Omental fat pad (tissue), 4 donors: ENCODE data around the gene CCDC159. TPM values are rescaled to one million over a fixed set of nuclear protein-coding genes. Genes with fewer than 3 reads are reported as not detected.

Experiments
- ATAC-seq: fragments of 150-250 bp; one replicate; pipeline ENCODE4 v1.9.1; 2016; ENCODE audit warnings: mild to moderate bottlenecking, moderate library complexity; ENCODE audit not compliant: low FRiP score
- DNase-seq: peaks from one replicate; pipeline ENCODE4 v3.0.0-alpha.2; 2019; ENCODE audit warnings: low spot score
- total RNA-seq, 4 donors: library from RNA; depleted of rRNA; stranded (reverse); fragments of >200 nt; gene quantifications; one replicate each; pipeline ENCODE4 v1.1.0, GENCODE V29; 2016
- TF ChIP-seq, protein P1 (sequence below), 3 donors: fragments of 450-650 bp; IDR thresholded peaks; one replicate each; pipeline ENCODE4 v1.5.1; 2016 to 2017; ENCODE audit warnings: antibody characterized with exemption in 3 of 3, mild to moderate bottlenecking in 3 of 3, moderate library complexity in 2 of 3

CCDC159 gene
- total RNA-seq, 4 donors from 2014 or later: 12.0 to 22.4 (median 16.6) TPM

GRCh38 chr19:11361771-11362731, 15.7 kb downstream of the CCDC159 start:
- DNase-seq (no peak), ATAC-seq (no peak)
- TF ChIP-seq, protein P1, sequence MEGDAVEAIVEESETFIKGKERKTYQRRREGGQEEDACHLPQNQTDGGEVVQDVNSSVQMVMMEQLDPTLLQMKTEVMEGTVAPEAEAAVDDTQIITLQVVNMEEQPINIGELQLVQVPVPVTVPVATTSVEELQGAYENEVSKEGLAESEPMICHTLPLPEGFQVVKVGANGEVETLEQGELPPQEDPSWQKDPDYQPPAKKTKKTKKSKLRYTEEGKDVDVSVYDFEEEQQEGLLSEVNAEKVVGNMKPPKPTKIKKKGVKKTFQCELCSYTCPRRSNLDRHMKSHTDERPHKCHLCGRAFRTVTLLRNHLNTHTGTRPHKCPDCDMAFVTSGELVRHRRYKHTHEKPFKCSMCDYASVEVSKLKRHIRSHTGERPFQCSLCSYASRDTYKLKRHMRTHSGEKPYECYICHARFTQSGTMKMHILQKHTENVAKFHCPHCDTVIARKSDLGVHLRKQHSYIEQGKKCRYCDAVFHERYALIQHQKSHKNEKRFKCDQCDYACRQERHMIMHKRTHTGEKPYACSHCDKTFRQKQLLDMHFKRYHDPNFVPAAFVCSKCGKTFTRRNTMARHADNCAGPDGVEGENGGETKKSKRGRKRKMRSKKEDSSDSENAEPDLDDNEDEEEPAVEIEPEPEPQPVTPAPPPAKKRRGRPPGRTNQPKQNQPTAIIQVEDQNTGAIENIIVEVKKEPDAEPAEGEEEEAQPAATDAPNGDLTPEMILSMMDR (IDR thresholded peaks at IDR 0.05): no peak

DNA sequence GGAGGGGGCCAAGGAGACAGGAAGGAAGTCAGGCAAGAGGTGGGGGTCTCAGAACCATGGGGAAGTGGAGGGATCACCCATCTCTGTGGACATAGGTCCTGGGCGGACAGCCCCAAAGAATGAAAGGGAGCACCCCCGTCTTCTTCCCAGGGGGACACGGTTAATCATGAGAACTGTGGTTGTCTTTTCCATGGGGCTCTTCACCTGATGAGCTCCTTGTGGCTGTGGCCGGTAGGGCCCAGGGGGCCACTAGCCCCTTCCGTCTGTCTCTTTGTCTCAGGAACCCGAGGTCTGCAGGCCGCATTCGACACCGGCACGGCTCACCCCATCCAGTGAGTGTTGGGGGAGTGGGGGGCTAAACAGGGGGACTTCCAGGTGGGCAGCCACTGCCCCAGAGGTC, 17.6 kb downstream of the CCDC159 start:
- no peak for ATAC-seq
- TF ChIP-seq, protein P1 (IDR thresholded peaks at IDR 0.05): no peak

GRCh38 chr19:11364296-11364904, 18.1 kb downstream of the CCDC159 start:
- ATAC-seq (no peak), DNase-seq (no peak)
- TF ChIP-seq, protein P1 (IDR thresholded peaks at IDR 0.05): no peak

More for the DNA sequence above, 17.6 kb downstream of the CCDC159 start:
- no peak for DNase-seq

DNA sequence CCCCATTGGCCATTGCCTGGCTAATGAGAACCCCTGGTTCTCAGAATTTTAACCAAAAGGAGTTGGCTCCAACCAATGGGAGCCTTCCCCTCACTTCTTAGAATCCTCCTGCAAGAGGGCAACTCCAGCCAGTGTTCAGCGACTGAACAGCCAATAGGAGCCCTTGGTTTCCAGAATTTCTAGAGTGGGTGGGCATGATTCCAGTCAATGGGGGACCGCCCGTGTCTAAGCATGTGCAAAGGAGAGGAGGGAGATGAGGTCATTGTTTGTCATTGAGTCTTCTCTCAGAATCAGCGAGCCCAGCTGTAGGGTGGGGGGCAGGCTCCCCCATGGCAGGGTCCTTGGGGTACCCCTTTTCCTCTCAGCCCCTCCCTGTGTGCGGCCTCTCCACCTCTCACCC, 18.6 kb downstream of the CCDC159 start:
- DNase-seq (no peak), ATAC-seq (no peak)
- TF ChIP-seq, protein P1 (IDR thresholded peaks at IDR 0.05): no peak

- ATAC-seq (no peak), DNase-seq (no peak)
- TF ChIP-seq, protein P1 (IDR thresholded peaks at IDR 0.05): no peak
Observed at GRCh38 chr19:11365557-11366117, 19.3 kb downstream of the CCDC159 start.

- DNase-seq (no peak), ATAC-seq (no peak)
- TF ChIP-seq, protein P1 (IDR thresholded peaks at IDR 0.05): no peak
Observed at GRCh38 chr19:11367528-11367927, 21.2 kb downstream of the CCDC159 start.
